Muscle layer of duodenum (tissue), 2 donors: ENCODE results near the gene ZNF618.
"Not testable (repeated sequence)": the region's sequence is repeated elsewhere in the genome, so short reads cannot be mapped to it uniquely, and the experiment has no call there.

Experiments used
- H3K27ac ChIP-seq: one replicate; pipeline ENCODE4 v1.7.0; 2013; ENCODE audit warnings: mild to moderate bottlenecking, low read length
- H3K27me3 ChIP-seq: one replicate; pipeline ENCODE4 v1.7.0; 2013; ENCODE audit warnings: low read depth, mild to moderate bottlenecking, control low read depth, low read length
- H3K36me3 ChIP-seq, 2 donors: one replicate each; pipeline ENCODE4 v1.7.0; 2013; ENCODE audit warnings: low read length in 2 of 2, control low read depth in 1 of 2, mild to moderate bottlenecking in 1 of 2; ENCODE audit not compliant: insufficient read depth in 2 of 2, control insufficient read depth in 1 of 2
- H3K4me1 ChIP-seq, 2 donors: one replicate each; pipeline ENCODE4 v1.7.0; 2013; ENCODE audit warnings: low read length in 2 of 2, mild to moderate bottlenecking in 2 of 2, control low read depth in 1 of 2, moderate library complexity in 1 of 2; ENCODE audit not compliant: insufficient read depth in 2 of 2, control insufficient read depth in 1 of 2
- H3K4me3 ChIP-seq, 2 donors: one replicate each; pipeline ENCODE4 v1.7.0; 2013; ENCODE audit warnings: low read length in 2 of 2, low read depth in 1 of 2, mild to moderate bottlenecking in 1 of 2
- H3K9me3 ChIP-seq, 2 donors: one replicate each; pipeline ENCODE4 v1.7.0; 2013; ENCODE audit warnings: low read length in 2 of 2, control low read depth in 1 of 2, mild to moderate bottlenecking in 1 of 2; ENCODE audit not compliant: control insufficient read depth in 1 of 2
- donor health status: healthy.

The ZNF618 gene

GRCh38 chr9:114082763-114083412 is 206.8 kb downstream of the ZNF618 start:
- not testable (repeated sequence) for H3K9me3 ChIP-seq, H3K36me3 ChIP-seq, H3K27ac ChIP-seq, H3K27me3 ChIP-seq, H3K4me1 ChIP-seq, H3K4me3 ChIP-seq

GRCh38 chr9:114083666-114084065 is 207.6 kb downstream of the ZNF618 start:
- no peak overlapping the region for H3K27ac ChIP-seq
- H3K9me3 ChIP-seq, result no peaks in the 10 kb centered on the region
- no peaks in the 10 kb centered on the region for H3K36me3 ChIP-seq
- H3K4me3 ChIP-seq, result no peak overlapping the region
- peaks cover 0 to 3% of the 10 kb centered on the region in 2 donors for H3K4me1 ChIP-seq
- H3K27me3 ChIP-seq, result no peaks in the 10 kb centered on the region

DNA sequence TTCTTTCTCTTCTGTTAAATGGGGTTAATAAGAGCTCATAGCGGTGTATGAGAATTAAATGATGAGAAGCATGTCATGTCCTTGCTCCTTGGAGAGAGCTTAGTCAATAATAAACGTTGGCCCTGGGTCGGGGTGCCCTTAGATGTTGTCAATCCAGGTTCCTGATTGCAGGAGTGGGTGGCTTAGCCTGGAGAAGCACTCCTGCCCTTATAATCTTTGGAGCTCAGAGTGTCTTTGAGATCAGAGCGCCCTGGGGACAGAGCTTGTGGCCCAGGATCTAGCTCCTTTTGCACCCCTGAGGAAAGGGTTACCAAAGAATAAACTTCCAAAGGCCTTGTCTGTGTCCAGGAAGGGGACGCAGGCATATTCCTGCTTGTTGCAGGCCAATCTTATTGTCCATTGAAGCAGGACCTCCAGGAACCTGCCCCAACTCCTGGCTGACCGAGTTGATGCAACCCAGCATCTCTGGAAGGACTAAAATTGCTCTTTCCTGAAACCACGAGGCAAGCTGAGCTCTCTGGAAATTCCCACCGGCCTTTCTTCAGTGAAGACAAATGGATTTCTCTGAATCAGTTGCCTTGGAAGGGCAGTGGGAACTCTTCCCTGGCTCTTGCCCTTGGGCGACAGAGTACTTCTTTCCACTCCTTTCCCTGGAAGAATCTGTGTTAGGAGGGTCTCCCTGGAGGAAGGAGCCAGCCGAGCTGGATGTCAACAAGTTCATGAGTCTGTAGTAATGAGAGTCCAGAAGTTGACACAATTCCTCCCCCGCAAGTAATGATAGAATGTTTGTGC is 208.4 kb downstream of the ZNF618 start:
- Histone ChIP-seq H3K4me1 (peaks cover 0 to 3% of the 10 kb centered on the region in 2 donors), H3K9me3 (no peaks in the 10 kb centered on the region), H3K27ac (no peak overlapping the region)

DNA sequence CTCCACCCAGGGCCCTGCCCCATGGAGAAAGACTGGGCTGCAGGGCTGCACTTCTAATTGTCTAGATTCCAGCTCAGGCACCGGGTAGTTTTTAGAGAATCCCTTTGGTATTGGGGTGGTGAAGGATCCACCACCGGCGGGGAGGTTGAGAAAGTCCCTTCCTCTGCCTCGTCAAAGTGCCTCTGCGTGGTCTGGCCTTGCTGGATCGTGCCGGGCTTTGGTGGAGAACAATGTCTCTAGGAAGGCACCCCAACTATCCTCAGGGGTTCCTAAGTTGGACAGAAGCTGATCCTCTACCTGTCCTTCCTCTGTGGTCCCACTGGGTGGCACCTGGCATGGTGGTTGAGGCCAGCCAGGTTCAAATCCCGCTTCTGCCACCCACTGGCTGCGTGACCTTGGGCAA is 209.3 kb downstream of the ZNF618 start:
- no peaks in the 10 kb centered on the region for H3K36me3 ChIP-seq
- H3K9me3 ChIP-seq, result no peaks in the 10 kb centered on the region
- H3K4me1 ChIP-seq, result peaks cover 0 to 3% of the 10 kb centered on the region in 2 donors
- no peak overlapping the region for H3K27ac ChIP-seq
- no peak overlapping the region for H3K4me3 ChIP-seq
- H3K27me3 ChIP-seq, result no peaks in the 10 kb centered on the region

More for the DNA sequence above, 208.4 kb downstream of the ZNF618 start:
- Histone ChIP-seq H3K4me3 (no peak overlapping the region), H3K36me3 (no peaks in the 10 kb centered on the region), H3K27me3 (no peaks in the 10 kb centered on the region)

GRCh38 chr9:114086009-114086408 is 209.9 kb downstream of the ZNF618 start:
- no peaks in the 10 kb centered on the region for H3K36me3 ChIP-seq
- peaks cover 0 to 3% of the 10 kb centered on the region in 2 donors for H3K4me1 ChIP-seq
- no peaks in the 10 kb centered on the region for H3K27me3 ChIP-seq
- H3K9me3 ChIP-seq, result no peaks in the 10 kb centered on the region
- H3K4me3 ChIP-seq, result no peak overlapping the region
- no peak overlapping the region for H3K27ac ChIP-seq

DNA sequence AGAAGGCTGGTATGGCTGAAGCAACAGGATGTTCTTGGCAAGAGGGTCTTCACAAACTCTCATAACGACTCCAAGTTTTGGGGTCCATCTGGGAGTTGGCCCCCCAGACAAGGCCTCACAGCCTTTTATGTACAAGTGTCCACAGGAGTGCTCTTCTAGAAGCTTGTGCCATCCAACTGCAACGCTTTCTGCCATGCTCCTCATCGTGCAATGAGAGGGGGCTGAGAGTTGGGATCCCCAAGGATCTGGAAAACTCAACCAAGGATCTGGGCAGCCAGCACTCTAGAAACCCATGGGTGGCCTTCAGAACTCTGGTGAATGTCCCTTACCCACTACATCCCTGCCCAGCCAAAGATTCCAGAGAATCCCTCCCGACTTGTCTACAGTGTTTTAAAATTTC is 210.5 kb downstream of the ZNF618 start:
- H3K4me1 ChIP-seq, result peaks cover 0 to 3% of the 10 kb centered on the region in 2 donors
- H3K36me3 ChIP-seq, result no peaks in the 10 kb centered on the region
- no peaks in the 10 kb centered on the region for H3K27me3 ChIP-seq
- H3K4me3 ChIP-seq, result no peak overlapping the region
- H3K27ac ChIP-seq, result no peak overlapping the region
- no peaks in the 10 kb centered on the region for H3K9me3 ChIP-seq

DNA sequence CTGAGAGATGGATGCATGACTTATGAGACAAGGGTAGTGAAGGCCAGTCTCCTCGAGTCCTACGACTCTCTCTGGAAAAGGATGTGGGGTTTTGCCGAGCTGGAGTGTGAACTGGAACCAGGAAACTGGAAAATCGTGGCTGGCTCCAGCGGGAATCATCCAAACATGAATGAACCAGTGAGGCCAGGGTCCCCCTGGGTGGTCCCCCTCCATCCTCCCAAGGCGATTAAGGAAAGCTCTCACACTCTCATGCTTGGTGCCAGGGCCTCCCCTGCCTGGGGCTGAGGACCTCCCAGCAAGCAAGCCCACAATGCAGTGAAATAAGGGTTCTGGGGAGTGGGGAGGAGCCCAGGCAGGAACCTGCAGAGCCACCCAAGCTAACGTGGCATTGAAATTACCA is 211.6 kb downstream of the ZNF618 start:
- Histone ChIP-seq H3K4me1 (no peaks in the 10 kb centered on the region), H3K27ac (no peak overlapping the region), H3K36me3 (no peaks in the 10 kb centered on the region), H3K27me3 (no peaks in the 10 kb centered on the region), H3K4me3 (no peak overlapping the region), H3K9me3 (no peaks in the 10 kb centered on the region)

DNA sequence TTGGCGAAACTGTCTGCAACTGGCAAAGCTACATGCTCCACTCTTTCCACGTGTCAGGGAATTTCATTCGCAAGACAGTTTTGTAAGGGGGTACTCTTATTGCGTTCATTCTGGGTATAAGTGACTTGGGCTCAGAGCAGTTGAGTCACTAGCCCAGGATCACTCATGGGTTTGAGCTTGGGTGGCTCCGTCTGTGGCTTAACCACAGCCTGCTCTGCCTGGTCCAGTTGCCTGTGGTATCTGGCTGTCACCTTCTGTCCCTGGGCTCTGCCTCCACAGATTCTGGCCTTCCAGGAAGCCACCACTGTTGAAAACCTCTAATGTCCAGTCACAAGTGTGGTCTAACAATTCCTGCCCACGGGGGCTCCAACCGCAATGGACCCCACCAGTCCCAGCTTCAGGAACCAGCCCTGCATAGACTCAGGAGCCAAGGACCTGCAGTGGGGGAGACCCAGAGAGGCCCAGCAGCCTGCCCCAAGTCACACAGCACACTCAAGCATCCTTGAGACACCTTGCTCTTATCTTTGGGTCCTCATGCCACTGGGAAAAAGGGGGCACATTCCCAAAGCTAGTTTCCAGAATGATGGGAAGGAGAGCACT is 212.6 kb downstream of the ZNF618 start:
- no peak overlapping the region for H3K27ac ChIP-seq
- no peaks in the 10 kb centered on the region for H3K9me3 ChIP-seq
- H3K4me1 ChIP-seq, result no peaks in the 10 kb centered on the region
- no peak overlapping the region for H3K4me3 ChIP-seq
- H3K36me3 ChIP-seq, result no peaks in the 10 kb centered on the region
- H3K27me3 ChIP-seq, result no peaks in the 10 kb centered on the region

DNA sequence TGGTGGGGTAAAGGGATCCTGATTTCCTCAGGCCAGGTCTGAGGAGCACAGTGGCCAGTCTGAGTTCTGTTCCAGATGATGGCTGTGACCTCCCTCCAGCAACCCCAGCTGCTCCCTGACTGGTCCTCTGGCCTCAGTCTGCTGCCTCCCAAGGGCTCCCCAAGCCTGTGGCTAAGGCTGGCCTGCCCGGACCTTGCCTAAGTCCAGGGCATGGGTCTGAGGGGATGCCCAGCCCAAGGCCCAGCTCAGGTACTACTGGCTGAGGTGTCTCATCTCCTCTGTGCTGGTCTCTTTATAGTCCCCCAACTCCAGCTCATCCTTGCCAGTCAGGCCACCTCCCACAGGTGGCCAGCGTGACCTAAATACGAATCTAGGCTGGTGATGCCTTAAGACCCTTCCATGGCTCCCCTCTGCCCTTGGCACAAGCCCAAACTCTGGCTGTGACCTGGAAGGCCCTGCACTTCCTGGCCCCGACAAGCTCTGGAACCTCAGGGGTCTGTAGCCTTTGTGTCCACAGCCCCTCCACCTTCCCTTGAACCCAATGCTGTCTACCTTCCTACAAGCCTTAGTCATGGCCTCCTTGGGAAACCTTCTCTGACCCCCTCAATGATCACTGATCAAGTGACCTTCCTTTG is 213.2 kb downstream of the ZNF618 start:
- H3K4me1 ChIP-seq, result no peaks in the 10 kb centered on the region
- no peaks in the 10 kb centered on the region for H3K27me3 ChIP-seq
- H3K4me3 ChIP-seq, result no peak overlapping the region
- H3K36me3 ChIP-seq, result no peaks in the 10 kb centered on the region
- no peaks in the 10 kb centered on the region for H3K9me3 ChIP-seq
- no peak overlapping the region for H3K27ac ChIP-seq

DNA sequence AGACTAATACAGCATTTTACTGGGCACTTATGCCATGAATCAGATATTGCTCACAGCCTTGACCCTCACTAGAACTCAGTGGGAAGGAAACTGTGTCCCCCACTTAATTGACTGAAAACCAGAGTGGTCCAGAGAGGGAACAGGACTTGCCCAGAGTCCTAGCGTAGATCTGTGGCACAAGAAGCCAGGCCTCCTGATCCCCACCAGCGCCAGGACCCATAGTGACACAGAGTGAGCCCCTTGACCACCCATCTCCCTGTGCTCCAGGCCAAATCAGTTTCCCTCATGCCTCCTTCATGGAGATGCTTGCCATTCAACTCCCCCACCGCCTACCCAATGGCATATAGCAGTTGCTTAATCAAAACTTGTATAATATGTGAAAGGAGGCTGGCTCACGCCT is 214.7 kb downstream of the ZNF618 start:
- H3K9me3 ChIP-seq, result no peaks in the 10 kb centered on the region

GRCh38 chr9:114091711-114092110 is 215.6 kb downstream of the ZNF618 start:
- H3K4me3 ChIP-seq, result no peak overlapping the region
- peaks cover 4% of the 10 kb centered on the region for H3K27me3 ChIP-seq
- no peaks in the 10 kb centered on the region for H3K36me3 ChIP-seq
- no peak overlapping the region for H3K27ac ChIP-seq
- no peaks in the 10 kb centered on the region for H3K9me3 ChIP-seq
- H3K4me1 ChIP-seq, result no peaks in the 10 kb centered on the region

More for the DNA sequence above, 214.7 kb downstream of the ZNF618 start:
- Histone ChIP-seq H3K36me3 (no peaks in the 10 kb centered on the region), H3K4me3 (no peak overlapping the region), H3K27ac (no peak overlapping the region), H3K27me3 (no peaks in the 10 kb centered on the region), H3K4me1 (no peaks in the 10 kb centered on the region)
